GM18873 (cell line): Measurements from ENCODE around the gene PGAP1.

Experiments
- ATAC-seq: cut with Tn5 transposase; IDR thresholded peaks from one replicate; pipeline ENCODE4 v1.9.1; 2021; ENCODE audit warnings: mild to moderate bottlenecking, moderate library complexity, moderate number of reproducible peaks; ENCODE audit not compliant: unreplicated experiment, low FRiP score

Gene PGAP1

GRCh38 chr2:196926562-196927375 lies at the start of gene PGAP1:
Gene PGAP1 (minus strand): TSS chr2:196926707. CDS start chr2:196926616, 91 bp downstream.
- ATAC-seq: peak; percentile 80

- ATAC-seq: no peak
These were observed 48.5 kb upstream of the PGAP1 start for GRCh38 chr2:196974970-196975369.

GRCh38 chr2:196971574-196972279 lies 45.2 kb upstream of the PGAP1 start:
- no peak for ATAC-seq

GRCh38 chr2:196970099-196970498 lies 43.6 kb upstream of the PGAP1 start:
- no peak for ATAC-seq

GRCh38 chr2:196968516-196968915 lies 42.0 kb upstream of the PGAP1 start:
- ATAC-seq: no peak

GRCh38 chr2:196967775-196968174 lies 41.3 kb upstream of the PGAP1 start:
- no peak for ATAC-seq

GRCh38 chr2:196967116-196967515 lies 40.6 kb upstream of the PGAP1 start:
- no peak for ATAC-seq

GRCh38 chr2:196966061-196966460 lies 39.6 kb upstream of the PGAP1 start:
- no peak for ATAC-seq

- no peak for ATAC-seq
These were observed 39.1 kb upstream of the PGAP1 start for GRCh38 chr2:196965651-196966050.

- no peak for ATAC-seq
These were observed 37.5 kb upstream of the PGAP1 start for GRCh38 chr2:196963961-196964360.

- ATAC-seq: no peak
These were observed 36.5 kb upstream of the PGAP1 start for GRCh38 chr2:196963043-196963442.

- no peak for ATAC-seq
These were observed 35.8 kb upstream of the PGAP1 start for GRCh38 chr2:196962325-196962724.

GRCh38 chr2:196961889-196962288 lies 35.4 kb upstream of the PGAP1 start:
- peak; percentile 98 for ATAC-seq

- no peak for ATAC-seq
These were observed 33.3 kb upstream of the PGAP1 start for GRCh38 chr2:196959734-196960338.

- ATAC-seq: no peak
These were observed 32.8 kb upstream of the PGAP1 start for GRCh38 chr2:196959281-196959680.

- ATAC-seq: no peak
These were observed 31.5 kb upstream of the PGAP1 start for GRCh38 chr2:196957881-196958525.

GRCh38 chr2:196957442-196957841 lies 30.9 kb upstream of the PGAP1 start:
- no peak for ATAC-seq

GRCh38 chr2:196956069-196956468 lies 29.6 kb upstream of the PGAP1 start:
- no peak for ATAC-seq

- no peak for ATAC-seq
These were observed 28.5 kb upstream of the PGAP1 start for GRCh38 chr2:196955036-196955435.

GRCh38 chr2:196954001-196954400 lies 27.5 kb upstream of the PGAP1 start:
- ATAC-seq: no peak

GRCh38 chr2:196952936-196953335 lies 26.4 kb upstream of the PGAP1 start:
- no peak for ATAC-seq
